A549 (cell line): ENCODE results near the gene OTUB2.

ENCODE experiments used
- CBX8 ChIP-seq: fragments of 200-600 bp; sonication (generic); IDR thresholded peaks from 2 replicates; pipeline ENCODE4 v1.6.1; 2016
- CEBPB ChIP-seq, 2 experiments: fragments of >200 bp in 1 of 2; sonication (Bioruptor Twin) in 1 of 2; formaldehyde crosslinking in 1 of 2; IDR thresholded peaks; 2 replicates each; pipeline ENCODE4 v1.6.1; 2012 to 2016
- CHD2 ChIP-seq: fragments of 150-350 bp; IDR thresholded peaks from 2 replicates; pipeline ENCODE4 v1.6.1; 2014; ENCODE audit warnings: low read length; ENCODE audit not compliant: partially characterized antibody
- FOSL2 ChIP-seq, 2 experiments: fragments of 450-650 bp in 1 of 2; fragments of >200 bp in 1 of 2; sonication (Bioruptor Twin) in 1 of 2; formaldehyde crosslinking; IDR thresholded peaks; 2 replicates each; pipeline versions ENCODE4 v1.5.0 to v1.6.1; 2016 to 2020; ENCODE audit warnings: mild to moderate bottlenecking in 1 of 2, moderate library complexity in 1 of 2
- REST ChIP-seq: fragments of 200-600 bp; sonication (generic); IDR thresholded peaks from 2 replicates; pipeline ENCODE4 v1.6.1; 2016; ENCODE audit warnings: antibody characterized with exemption, mild to moderate bottlenecking, moderate library complexity
- RFX5 ChIP-seq: fragments of 450-650 bp; IDR thresholded peaks from 2 replicates; pipeline ENCODE4 v1.7.1; 2014; ENCODE audit warnings: antibody characterized with exemption, mild to moderate bottlenecking, moderate library complexity
- USF2 ChIP-seq: fragments of 450-650 bp; IDR thresholded peaks from 2 replicates; pipeline ENCODE4 v1.6.1; 2014; ENCODE audit warnings: antibody characterized with exemption
- TF ChIP-seq, protein P1 (sequence below): fragments of >200 bp; sonication (Bioruptor Twin); formaldehyde crosslinking; IDR thresholded peaks from 3 replicates; pipeline ENCODE4 v1.5.1; 2016
- TF ChIP-seq, protein P2 (sequence below): IDR thresholded peaks from 2 replicates; pipeline ENCODE4 v1.6.1; 2012

DNA sequence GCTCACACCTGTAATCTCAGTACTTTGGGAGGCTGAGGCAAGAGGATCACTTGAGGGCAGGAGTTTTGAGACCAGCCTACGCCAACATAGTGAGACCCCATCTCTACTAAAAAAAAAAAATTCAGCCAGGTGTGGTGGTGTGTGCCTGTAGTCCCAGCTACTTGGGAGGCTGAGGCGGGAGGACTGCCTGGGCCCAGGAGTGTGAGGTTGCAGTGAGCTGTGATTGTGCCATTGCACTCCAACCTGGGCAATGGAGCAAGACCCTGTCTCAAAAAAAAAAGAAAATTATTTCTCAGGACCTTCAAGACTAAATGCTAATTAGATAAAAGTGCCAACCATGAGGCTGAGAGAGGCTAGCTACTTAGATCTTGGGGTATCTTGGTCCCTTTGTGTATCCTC, 23.5 kb downstream of the OTUB2 start:
- TF ChIP-seq CEBPB (IDR thresholded peaks at IDR 0.05), result no peak
- TF ChIP-seq, protein P1, sequence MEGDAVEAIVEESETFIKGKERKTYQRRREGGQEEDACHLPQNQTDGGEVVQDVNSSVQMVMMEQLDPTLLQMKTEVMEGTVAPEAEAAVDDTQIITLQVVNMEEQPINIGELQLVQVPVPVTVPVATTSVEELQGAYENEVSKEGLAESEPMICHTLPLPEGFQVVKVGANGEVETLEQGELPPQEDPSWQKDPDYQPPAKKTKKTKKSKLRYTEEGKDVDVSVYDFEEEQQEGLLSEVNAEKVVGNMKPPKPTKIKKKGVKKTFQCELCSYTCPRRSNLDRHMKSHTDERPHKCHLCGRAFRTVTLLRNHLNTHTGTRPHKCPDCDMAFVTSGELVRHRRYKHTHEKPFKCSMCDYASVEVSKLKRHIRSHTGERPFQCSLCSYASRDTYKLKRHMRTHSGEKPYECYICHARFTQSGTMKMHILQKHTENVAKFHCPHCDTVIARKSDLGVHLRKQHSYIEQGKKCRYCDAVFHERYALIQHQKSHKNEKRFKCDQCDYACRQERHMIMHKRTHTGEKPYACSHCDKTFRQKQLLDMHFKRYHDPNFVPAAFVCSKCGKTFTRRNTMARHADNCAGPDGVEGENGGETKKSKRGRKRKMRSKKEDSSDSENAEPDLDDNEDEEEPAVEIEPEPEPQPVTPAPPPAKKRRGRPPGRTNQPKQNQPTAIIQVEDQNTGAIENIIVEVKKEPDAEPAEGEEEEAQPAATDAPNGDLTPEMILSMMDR, result no peak
- no peak for TF ChIP-seq CBX8
- no peak for TF ChIP-seq REST
- no peak for TF ChIP-seq USF2
- TF ChIP-seq, protein P2, sequence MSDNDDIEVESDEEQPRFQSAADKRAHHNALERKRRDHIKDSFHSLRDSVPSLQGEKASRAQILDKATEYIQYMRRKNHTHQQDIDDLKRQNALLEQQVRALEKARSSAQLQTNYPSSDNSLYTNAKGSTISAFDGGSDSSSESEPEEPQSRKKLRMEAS, result no peak
- no peak for TF ChIP-seq RFX5
- TF ChIP-seq CHD2, result no peak
- no peak for TF ChIP-seq FOSL2 (IDR thresholded peaks at IDR 0.05)
- TF ChIP-seq FOSL2 (CRISPR knock-in tag; IDR thresholded peaks at IDR 0.05), result no peak
